NCI-H1092 (cell line): ENCODE measurements around the gene BNC2.

Experiments used
- DNase-seq: peaks from one replicate; lab custom pipeline; 2025; lab: John Stamatoyannopoulos, UW

Gene BNC2

DNA sequence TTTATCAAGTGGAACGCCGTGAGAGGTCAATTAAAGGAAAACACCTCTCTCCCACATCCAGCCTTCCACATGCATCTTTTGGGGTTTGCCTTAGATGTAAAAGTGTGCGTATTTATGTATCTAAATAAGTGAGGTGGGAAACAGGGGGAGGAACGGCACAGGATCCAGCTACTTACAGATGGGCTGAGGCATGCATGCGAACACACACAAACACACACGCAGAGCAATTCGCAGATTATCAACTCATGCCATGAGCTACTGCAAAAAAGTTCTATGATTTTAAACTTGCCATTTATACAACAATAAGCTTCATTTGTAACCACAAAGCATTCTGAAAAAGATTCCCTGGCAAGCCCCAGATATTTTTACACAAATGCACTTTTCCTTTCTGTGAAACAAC lies 242.1 kb downstream of the BNC2 start:
- DNase-seq, result no peak

DNA sequence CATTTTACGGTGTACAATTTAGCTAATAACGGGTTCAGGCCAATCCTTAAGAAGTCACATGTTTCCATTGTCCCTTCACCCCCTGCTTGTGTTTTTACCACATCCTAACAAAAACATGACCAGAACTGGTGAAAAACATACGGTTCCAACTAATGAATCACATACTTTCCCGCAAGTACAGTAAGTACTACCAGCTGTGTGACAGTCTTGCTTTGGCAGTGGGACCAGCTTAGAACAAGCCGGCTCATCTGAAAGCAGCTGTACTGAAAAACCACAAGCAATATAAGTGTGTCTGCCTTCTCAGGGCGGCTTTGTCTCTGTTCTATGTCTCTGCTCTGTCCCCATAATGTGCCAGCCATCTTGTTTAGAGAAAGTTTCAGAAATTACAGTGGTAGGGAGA lies 242.5 kb downstream of the BNC2 start:
- DNase-seq, result no peak

DNA sequence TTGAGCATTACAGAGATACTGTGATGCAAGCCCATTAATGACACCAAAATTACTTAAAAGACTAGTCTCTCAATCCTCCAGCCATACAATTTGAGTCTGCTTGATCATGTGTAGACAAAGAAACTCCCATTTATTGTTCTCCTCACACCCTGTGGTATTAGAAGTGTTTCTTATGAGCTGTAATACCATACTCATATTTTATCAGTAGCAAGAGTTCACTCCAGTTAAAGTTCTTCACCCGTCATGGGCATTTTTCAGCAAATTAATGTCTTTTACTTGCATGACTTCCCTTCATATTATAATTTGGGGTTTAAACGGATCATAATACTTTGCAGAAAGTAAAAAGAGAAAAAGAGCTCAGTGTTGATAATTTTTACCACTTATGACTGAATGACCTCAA lies 242.9 kb downstream of the BNC2 start:
- no peak for DNase-seq

DNA sequence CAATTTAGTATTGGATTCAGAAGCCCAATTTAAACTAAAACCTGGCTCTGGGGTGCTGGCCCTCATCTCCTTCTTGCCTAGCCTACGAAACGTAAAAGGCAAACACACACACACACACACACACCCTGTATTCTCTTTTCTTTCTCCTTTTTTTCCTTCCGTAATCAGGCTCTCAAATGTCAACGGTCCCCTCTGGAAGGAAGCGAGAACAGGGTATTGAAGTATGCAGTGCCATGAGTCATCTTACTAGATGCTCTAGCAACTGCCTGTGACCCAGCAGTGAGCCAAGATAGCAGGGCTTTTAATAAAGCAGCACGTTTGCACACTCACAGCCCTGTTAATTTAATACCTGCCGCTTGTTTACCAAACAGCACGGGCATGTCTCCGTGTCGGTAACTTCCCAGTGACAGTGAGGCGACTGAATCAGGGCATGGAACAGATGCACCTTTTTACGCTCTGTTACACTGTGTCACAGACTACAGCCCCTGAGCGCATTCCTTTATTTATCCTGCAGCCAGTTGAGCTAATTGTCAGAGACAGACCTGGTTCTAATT lies 243.8 kb downstream of the BNC2 start:
- peak; percentile 28 for DNase-seq

DNA sequence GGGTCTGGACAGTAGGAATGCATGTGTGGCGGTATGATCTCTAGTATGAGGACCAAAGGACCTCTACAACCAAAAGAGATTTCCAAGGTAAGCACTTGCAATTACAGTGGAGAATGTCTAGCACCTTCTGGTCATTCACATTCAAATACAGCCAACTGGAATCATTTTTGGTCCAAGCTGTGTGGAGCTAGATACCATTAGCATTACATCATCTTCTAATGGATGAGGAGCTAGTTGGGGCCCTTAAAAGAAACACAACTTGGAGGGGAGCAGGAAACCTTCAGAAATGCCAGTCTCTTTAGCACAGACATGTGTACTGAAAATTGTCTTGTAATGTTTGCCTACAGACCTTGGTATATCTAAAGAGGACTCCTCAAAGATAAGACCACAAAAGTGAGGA lies 244.7 kb downstream of the BNC2 start:
- no peak for DNase-seq

DNA sequence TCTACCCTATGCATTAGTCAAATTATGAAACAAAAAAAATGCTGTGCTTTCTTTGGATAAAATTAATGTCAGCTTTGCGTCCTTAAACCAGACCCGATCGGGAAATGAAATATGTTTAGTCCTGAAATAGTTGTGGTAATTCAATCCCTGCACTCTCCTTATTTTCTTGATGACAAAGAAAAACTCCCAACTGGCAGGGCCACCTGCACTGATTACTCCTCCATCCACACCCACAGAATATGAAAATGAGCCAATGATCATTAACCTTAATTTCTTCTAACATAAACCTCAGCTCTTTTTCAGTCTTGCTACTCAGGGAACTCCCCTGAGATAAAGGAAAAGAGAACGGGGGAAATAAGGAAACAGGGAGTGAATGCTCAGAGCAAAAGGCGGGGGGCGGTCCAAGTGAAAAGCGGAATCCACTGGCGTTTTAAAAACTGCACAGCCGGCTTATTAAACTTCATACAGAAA lies 245.3 kb downstream of the BNC2 start:
- no peak for DNase-seq

DNA sequence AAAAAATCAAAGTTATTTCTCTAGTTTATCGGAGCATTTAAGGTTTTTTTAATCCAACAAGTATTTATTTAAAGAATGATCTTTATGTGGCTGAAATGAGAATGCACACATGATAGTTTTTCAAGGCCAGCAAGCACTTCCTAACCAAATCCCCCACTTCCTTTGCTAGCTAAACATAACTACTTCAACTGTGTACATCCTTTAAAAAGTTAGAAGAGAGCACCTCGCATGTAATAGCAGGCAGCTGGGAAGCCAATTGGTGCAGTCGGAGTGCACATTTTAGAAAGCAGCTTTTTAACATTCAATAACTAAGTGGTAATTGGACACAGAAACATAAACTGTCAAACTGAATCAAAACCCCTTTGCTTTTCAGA lies 245.7 kb downstream of the BNC2 start:
- no peak for DNase-seq

DNA sequence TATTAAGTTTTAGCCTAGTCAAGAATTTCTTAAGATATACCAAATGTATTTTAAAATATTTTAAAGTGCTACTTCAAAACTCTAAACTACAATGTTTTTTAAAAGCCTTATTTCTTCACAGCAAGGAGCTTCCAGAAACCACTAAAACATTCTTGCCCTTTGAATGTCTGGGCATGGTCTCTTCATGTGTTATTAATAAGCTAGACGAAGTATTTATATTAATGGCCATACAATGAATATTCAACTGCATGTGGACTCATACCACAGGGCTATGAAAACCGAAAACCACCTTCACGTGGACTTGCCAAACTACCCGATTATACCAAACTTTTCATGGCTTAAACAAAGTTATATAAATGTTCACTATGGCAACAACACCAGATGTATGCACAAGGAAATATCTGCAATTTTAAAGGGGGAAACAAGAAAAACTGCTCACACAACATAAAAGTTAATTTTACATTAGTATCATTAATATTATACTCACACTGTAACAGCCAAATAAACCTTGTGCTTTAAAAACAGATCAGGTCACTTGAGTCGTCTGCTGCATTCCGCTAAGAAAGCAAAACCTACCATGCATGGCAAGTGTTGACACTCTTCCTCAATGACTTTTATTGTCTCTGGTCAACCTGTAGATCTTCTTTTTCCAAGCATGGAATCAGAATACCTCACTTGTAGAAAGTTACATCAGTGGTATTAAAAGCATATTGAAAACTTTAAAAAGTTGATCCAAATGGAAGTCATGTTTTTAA lies 246.3 kb downstream of the BNC2 start:
- DNase-seq, result no peak

DNA sequence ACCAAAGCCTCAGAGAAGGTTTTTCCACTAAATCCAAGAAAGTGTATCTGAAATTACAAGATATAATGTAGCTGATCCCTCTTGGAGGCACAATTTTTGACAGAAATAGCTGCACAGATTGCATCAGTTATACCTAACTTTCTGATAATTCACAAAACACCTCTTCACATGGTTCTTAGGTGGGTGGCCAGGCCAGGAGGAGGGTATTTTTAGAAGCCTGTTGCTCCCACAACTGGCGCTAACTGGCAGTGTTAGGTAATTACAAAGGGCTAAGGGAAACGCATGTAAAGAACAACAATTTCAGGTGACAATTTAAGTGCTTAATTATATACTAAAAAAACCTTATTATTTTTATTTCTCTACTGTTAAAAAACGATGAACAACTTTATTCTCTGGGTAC lies 247.9 kb downstream of the BNC2 start:
- DNase-seq, result no peak

DNA sequence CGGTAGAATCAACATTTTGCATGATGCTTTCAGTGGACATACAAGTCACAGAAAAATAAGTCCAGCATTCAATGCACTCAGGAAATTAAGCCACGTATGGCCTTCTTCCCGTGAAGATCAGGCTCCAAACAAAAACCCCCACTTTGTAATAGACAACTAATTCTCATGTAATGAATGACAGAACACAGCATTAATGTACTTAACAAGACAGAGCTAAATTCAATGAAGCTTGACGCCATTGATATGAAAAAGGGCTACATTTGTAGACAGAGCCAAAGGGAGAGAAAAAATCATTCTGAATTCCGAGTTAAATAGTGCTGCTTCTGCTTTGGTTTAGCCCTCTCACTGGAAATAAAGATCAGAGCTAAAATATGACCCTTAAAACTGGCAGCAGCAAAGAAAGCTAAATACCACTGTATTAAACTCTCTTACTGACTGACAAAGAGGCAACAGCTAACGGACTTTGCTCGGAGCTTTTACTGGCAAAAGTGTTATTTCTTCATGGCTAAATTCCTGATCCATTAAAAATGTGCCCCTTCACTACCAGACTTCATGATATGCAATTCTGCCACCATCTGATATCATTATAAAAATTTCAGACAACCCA lies 250.5 kb downstream of the BNC2 start:
- no peak for DNase-seq

DNA sequence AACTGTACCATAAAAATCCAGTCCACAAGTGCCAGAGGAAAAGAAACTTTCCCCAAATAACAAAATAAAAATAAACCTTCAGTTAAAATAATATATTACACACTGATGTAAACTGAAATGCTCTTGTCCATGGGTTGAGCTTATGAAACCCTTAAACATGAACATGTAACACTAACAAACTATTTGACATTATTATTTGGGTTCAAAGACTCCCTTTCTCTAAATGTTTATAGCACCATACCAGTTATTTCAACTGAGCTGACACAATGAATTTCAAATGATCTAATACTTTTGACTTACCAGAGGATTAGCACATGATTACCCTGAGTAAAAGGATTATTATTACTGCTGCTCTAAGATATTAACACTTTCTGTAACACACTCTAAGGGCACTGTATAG lies 251.1 kb downstream of the BNC2 start:
- DNase-seq, result no peak

DNA sequence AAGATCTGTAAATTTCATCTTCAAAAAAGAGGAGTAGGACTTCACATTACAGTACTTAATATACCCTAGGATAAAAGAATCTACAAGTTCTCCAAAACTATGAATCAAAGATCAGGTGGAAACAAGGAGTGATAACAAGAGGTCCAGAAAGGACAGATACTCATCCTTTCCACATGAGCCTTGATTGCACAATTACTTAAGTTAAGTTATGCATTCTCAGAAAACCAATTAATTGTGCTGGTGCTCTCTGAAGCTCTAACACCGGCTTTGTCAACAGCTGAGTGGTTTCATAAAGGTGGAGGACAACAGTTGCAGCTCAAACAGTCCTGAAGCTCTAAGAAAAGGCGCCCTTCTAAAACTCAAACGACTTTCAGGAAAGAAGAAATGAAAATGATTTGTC lies 251.9 kb downstream of the BNC2 start:
- DNase-seq, result no peak

DNA sequence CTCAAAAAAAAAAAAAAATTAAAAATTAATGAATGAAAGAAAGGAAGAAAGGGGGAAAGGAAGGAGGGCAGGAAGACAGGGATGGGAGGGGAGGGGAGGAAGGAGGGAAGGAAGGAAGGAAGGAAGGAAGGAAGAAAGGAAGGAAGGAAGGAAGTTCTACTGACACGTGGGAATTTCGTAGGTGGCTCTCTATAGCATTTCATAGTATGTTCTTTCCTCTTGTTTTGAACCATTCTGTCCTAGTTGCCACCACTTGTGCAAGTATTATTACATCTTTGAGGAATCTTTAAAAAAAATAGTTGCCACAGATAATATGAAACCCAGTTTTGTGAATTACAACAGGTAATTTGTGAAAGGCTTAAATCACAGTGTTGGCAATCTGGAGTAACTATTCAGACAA lies 253.8 kb downstream of the BNC2 start:
- DNase-seq, result no peak

DNA sequence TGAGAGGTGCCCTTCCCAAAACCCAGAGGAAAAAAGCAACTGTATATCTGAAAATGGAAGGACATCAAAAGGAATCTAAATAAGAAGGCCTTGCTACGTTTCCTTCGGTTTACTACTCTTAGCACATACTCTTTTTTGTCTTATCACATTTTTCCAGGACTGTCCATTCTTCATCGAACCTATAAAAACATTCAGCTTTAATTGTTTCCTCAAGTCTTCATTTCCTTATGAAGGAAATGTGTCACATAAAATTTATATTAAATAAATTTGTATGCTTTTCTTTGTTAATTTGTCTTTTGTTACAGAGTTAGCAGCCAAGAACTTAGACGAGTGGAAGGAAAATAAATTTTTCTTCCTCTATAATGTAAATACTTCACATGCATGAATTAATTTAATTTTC lies 255.0 kb downstream of the BNC2 start:
- no peak for DNase-seq

DNA sequence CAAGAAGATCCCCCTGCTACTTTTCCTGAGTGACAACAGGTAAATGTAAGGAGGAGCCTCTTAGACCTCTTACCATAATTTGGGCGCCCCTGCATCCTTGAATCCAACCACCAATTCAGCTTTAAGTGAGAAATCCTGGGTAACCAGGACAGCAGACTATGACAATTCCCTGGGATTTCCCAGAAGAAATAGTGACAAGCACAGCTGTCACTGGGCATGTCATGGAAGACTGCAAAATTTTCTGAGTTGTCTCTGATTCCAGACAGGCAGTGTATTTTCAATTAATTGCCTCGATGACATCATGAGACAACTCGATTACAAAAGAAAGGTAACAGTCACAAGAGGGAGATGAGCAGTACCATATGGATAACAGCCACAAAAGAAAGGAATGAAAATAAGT lies 256.9 kb downstream of the BNC2 start:
- no peak for DNase-seq

DNA sequence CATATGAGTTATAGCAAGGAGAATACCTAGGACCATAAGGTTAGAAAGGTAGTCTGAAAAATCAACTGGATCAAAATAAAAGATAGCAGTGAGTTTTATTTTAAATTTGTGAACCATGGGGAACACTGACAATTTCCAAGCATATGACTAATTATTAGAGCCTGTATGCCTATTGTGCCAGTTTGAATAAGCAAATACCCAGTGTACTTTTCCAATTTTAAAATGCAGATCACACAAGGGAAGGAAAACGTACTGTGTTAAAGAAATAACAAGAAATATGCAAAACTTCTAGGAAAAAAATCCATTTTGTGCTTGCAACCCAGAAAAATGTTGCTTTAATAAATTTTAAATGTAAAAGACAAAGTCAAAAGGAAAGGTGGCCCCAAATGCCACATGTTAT lies 257.4 kb downstream of the BNC2 start:
- no peak for DNase-seq

DNA sequence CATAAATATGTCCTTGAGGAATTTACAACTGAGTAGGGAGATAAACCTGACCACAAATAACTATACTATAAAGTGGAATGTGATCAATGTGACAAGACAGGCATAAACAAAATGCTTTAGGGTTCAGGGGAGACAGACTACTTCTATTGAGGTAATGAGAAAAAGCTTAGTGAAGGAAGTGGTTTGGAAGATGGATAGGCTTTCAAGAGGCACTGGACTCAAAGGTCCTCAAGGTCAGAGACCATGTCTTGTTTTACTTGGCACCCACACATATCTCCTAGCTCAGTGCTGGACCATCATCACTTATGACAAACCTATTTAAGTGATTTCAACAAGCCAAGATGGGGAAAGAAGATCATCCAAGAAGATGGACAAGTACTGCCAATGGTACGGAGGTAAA lies 257.8 kb downstream of the BNC2 start:
- DNase-seq, result no peak

DNA sequence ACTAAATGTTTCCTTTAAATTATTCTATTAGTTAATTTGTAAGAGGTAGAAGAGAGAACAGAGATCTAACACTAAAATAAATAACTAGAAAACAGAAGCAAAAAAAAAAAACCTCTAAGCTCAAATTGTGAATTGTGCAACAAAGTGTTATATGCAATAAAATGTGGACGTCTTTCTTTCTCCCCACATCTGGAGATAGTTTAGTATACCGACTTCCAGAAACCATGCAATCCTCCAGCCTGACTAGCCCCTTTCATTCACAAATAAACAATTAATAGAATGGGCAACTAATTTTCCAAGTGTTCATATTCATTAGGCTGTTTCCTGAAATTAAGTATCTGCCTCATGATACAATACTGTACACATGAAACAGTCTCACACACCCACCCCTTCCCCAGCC lies 258.5 kb downstream of the BNC2 start:
- DNase-seq, result no peak

DNA sequence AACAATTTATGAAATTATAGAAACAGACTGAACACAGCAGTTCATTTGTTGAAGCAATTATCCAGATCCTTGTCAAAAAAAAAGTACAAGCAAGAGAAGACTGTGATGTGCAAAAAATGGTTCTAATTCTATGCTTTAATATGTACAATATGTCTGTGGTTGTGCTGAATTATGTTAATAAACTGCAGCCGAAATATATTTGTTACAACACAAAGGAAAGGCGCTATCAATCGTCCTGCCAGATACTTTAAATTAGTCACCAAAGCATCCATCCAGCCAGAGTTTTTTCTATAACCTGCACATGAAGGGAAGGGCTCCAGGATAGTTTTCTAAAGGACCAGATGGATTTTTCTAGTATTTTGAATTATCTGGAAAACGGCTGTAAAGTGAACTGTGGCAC lies 259.5 kb downstream of the BNC2 start:
- DNase-seq, result no peak

DNA sequence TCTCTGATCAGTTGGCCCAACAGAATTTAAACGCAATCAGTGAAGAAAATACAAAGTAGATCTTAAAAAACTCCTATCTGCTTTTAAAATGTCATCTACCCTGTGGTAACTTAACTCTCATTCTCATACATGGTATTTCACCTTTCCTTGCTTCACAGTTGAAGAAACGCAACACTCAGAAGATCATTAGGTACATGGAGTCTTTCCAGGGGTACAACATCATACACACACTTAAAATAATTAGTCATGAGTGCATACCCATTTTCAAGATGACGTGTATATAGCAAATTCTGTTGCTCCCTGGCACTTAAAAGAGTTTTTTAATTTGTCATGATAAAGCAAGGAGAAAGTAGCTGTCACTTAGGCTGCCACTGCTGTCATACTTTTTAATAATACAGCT lies 259.9 kb downstream of the BNC2 start:
- no peak for DNase-seq

DNA sequence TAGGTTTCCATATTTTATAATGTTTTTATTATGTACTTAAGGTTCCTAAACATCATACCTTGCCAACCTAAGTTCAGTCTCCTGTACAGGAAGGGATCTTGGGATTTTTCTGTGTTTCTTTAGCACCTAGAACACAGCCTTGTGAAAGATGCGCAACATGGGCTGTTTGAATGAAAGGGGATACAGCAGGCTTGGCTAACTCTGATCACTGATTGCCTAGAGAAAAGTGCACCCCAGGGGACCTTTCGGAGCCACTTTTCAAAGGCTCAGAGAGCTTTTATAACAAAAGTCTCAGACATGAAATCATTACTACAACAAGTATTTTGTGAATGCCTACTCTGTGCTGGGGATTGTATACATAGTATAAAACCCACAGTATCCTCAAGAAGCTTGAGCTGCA lies 261.6 kb downstream of the BNC2 start:
- no peak for DNase-seq

DNA sequence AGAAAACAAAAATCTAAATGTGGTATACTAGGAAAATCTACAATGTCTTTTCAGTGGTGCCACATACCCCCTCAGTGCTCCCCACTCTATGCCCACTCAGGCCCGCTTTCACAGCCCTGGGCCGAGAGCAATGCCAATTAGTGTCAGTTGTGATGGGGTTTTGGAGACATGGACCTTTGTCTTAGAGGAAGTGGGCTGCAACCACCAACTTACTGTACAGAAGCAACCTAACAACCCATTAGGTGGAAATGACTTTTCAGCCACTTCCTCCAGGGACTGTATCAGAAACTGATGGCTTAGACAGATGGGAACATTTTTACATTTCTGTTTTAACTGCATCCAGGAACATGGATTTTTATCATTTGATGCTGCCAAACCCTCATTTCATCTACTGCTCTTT lies 268.0 kb downstream of the BNC2 start:
- DNase-seq, result no peak

DNA sequence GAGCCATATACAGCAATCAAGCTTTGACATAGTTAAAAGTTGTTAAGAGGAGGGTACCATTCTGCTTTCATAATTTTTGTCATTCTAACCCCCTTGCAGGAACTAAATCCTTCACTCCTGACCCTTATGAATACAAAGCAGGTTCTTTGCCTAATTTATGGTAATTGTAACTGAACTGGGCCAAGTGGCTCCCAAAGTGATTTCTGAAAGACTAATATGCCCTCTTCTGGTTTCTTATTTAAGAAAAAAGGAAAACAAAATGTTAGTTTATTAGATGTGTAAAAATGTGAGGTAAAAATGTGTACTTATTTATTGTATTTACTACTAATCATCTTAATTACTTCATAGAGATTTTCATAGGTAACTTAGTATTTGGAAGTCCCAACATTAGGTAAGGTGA lies 268.5 kb downstream of the BNC2 start:
- no peak for DNase-seq

DNA sequence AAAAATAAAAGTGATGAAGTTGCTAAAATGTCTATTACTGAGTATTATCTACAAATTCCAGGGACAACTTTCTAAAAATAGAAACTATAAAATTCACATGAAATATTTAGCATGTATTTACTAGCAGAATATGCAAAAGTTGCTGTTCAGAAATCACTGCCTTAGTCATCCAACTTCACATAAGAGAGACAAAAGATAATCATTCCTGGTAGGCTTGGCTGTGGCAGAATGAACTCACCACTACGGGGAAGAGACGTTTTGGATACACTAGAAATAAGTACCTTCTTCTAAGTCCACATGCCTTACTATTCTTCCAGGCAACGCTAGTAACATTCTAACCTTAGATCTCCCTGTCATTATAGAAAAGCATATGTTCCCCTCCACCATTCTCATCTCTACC lies 272.2 kb downstream of the BNC2 start:
- DNase-seq, result no peak
